HCT116 (cell line): Measurements from ENCODE around the gene CKAP4.

ENCODE experiments used
- CEBPB ChIP-seq: IDR thresholded peaks from 2 replicates; pipeline ENCODE4 v1.6.1; 2012; ENCODE audit warnings: low read depth
- CTCF ChIP-seq, 3 experiments: fragments of 200-600 bp in 1 of 3; sonication (generic) in 1 of 3; IDR thresholded peaks in 2 of 3; conservative IDR thresholded peaks in 1 of 3; 2 replicates each; pipeline ENCODE4 v1.5.1; 2012 to 2017; ENCODE audit warnings: low read depth in 2 of 3, low read length in 2 of 3, antibody characterized with exemption in 1 of 3, borderline replicate concordance in 1 of 3, control low read depth in 1 of 3, mild to moderate bottlenecking in 1 of 3, mixed read lengths in 1 of 3, mixed run types in 1 of 3, moderate library complexity in 1 of 3; ENCODE audit not compliant: insufficient read depth in 1 of 3
- ELF1 ChIP-seq: IDR thresholded peaks from 2 replicates; pipeline ENCODE4 v1.6.1; 2012; ENCODE audit warnings: low read depth, borderline replicate concordance
- EZH2 ChIP-seq: fragments of 200-600 bp; sonication (generic); IDR thresholded peaks from 2 replicates; pipeline ENCODE4 v1.6.1; 2017; ENCODE audit warnings: antibody characterized with exemption, mixed run types
- POLR2A ChIP-seq: IDR thresholded peaks from 2 replicates; pipeline ENCODE4 v1.7.0; 2011; ENCODE audit warnings: borderline replicate concordance; ENCODE audit not compliant: insufficient read depth, insufficient read length; ENCODE audit errors: extremely low read depth
- POLR2AphosphoS5 ChIP-seq: IDR thresholded peaks from 2 replicates; pipeline ENCODE4 v1.6.1; 2011; ENCODE audit warnings: mild to moderate bottlenecking, low read depth, low read length, moderate library complexity
- RAD21 ChIP-seq: IDR thresholded peaks from 2 replicates; pipeline ENCODE4 v1.6.1; 2012; ENCODE audit warnings: low read depth, mild to moderate bottlenecking
- SIN3A ChIP-seq: IDR thresholded peaks from 2 replicates; pipeline ENCODE4 v1.6.1; 2012; ENCODE audit warnings: low read depth
- SP1 ChIP-seq: IDR thresholded peaks from 2 replicates; pipeline ENCODE4 v1.6.1; 2012; ENCODE audit warnings: low read depth
- YY1 ChIP-seq: IDR thresholded peaks from 2 replicates; pipeline ENCODE4 v1.6.1; 2011; ENCODE audit warnings: low read length, low read depth, moderate library complexity, mild to moderate bottlenecking; ENCODE audit not compliant: insufficient replicate concordance; ENCODE audit errors: extremely low read depth
- ZFX ChIP-seq: fragments of 450-650 bp; IDR thresholded peaks from 2 replicates; pipeline ENCODE4 v1.6.1; 2017
- TF ChIP-seq, protein P1 (sequence below): IDR thresholded peaks from 2 replicates; pipeline ENCODE4 v1.6.1; 2012; ENCODE audit warnings: low read depth

GRCh38 chr12:106194351-106194750 lies 53.5 kb downstream of the CKAP4 start:
- TF ChIP-seq CTCF (IDR thresholded peaks at IDR 0.05 in 2 of 3, conservative IDR thresholded peaks at IDR 0.05 in 1 of 3; ENCODE audit: borderline replicate concordance in 1 of 3, insufficient read depth in 1 of 3, low read depth in 2 of 3, low read length in 2 of 3) = no peak
- no peak for TF ChIP-seq SP1
- TF ChIP-seq ZFX = no peak
- no peak for TF ChIP-seq EZH2
- no peak for TF ChIP-seq SIN3A
- no peak for TF ChIP-seq POLR2A
- no peak for TF ChIP-seq ELF1
- TF ChIP-seq, protein P1, sequence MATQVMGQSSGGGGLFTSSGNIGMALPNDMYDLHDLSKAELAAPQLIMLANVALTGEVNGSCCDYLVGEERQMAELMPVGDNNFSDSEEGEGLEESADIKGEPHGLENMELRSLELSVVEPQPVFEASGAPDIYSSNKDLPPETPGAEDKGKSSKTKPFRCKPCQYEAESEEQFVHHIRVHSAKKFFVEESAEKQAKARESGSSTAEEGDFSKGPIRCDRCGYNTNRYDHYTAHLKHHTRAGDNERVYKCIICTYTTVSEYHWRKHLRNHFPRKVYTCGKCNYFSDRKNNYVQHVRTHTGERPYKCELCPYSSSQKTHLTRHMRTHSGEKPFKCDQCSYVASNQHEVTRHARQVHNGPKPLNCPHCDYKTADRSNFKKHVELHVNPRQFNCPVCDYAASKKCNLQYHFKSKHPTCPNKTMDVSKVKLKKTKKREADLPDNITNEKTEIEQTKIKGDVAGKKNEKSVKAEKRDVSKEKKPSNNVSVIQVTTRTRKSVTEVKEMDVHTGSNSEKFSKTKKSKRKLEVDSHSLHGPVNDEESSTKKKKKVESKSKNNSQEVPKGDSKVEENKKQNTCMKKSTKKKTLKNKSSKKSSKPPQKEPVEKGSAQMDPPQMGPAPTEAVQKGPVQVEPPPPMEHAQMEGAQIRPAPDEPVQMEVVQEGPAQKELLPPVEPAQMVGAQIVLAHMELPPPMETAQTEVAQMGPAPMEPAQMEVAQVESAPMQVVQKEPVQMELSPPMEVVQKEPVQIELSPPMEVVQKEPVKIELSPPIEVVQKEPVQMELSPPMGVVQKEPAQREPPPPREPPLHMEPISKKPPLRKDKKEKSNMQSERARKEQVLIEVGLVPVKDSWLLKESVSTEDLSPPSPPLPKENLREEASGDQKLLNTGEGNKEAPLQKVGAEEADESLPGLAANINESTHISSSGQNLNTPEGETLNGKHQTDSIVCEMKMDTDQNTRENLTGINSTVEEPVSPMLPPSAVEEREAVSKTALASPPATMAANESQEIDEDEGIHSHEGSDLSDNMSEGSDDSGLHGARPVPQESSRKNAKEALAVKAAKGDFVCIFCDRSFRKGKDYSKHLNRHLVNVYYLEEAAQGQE = no peak
- no peak for TF ChIP-seq RAD21
- no peak for TF ChIP-seq POLR2AphosphoS5
- TF ChIP-seq YY1 = no peak
- TF ChIP-seq CEBPB = no peak
